ENCODE results near the gene SRXN1.

GRCh38 chr20:697826-698225 is 44.8 kb upstream of the SRXN1 start:
- no peak for TF ChIP-seq CTCF (conservative IDR thresholded peaks at IDR 0.05 in 1 of 2, IDR thresholded peaks at IDR 0.05 in 1 of 2; ENCODE audit: low read depth in 1 of 2, low read length in 2 of 2)
- TF ChIP-seq EZH2 (IDR thresholded peaks at IDR 0.05; ENCODE audit: low read length, missing control alignments): no peak
